Right atrium auricular region (tissue), 2 donors: ENCODE measurements around the gene DNAJB8. TPM values are rescaled to one million over a fixed set of nuclear protein-coding genes. Genes with fewer than 3 reads are reported as not detected.

Experiments
- DNase-seq: peaks from one replicate; pipeline ENCODE4 v3.0.0-alpha.2; 2019; ENCODE audit warnings: low spot score
- H3K27ac ChIP-seq, 2 donors: fragments of 200-600 bp; sonication (generic); 1 replicate in 1 of 2; 2 replicates in 1 of 2; pipeline ENCODE4 v1.5.1; 2016 to 2019
- H3K27me3 ChIP-seq, 2 donors: fragments of 200-600 bp; sonication (generic); one replicate each; pipeline versions ENCODE4 v1.5.1 to v1.6.0; 2017 to 2019
- H3K36me3 ChIP-seq: fragments of 200-600 bp; sonication (generic); one replicate; pipeline ENCODE4 v1.5.1; 2016
- H3K4me1 ChIP-seq, 2 donors: fragments of 200-600 bp; sonication (generic); one replicate each; pipeline versions ENCODE4 v1.5.1 to v1.6.0; 2017 to 2019
- H3K4me3 ChIP-seq, 2 donors: fragments of 200-600 bp; sonication (generic); 1 replicate in 1 of 2; 2 replicates in 1 of 2; pipeline ENCODE4 v1.5.1; 2017 to 2019; ENCODE audit warnings: mild to moderate bottlenecking in 1 of 2, moderate library complexity in 1 of 2
- H3K9me3 ChIP-seq, 2 donors: fragments of 200-600 bp; sonication (generic); one replicate each; pipeline ENCODE4 v1.5.1; 2019
- total RNA-seq, 2 donors: library from RNA; depleted of rRNA; stranded (reverse); fragments of >200 nt; gene quantifications; one replicate each; pipeline ENCODE4 v1.1.0, GENCODE V29; 2016
- TF ChIP-seq, protein P1 (sequence below), 2 donors: fragments of 200-600 bp; sonication (generic); IDR thresholded peaks; one replicate each; pipeline ENCODE4 v1.5.1; 2019; ENCODE audit warnings: antibody characterized with exemption in 2 of 2

The DNAJB8 gene
- total RNA-seq, 2 donors from 2014 or later: not detected

DNA sequence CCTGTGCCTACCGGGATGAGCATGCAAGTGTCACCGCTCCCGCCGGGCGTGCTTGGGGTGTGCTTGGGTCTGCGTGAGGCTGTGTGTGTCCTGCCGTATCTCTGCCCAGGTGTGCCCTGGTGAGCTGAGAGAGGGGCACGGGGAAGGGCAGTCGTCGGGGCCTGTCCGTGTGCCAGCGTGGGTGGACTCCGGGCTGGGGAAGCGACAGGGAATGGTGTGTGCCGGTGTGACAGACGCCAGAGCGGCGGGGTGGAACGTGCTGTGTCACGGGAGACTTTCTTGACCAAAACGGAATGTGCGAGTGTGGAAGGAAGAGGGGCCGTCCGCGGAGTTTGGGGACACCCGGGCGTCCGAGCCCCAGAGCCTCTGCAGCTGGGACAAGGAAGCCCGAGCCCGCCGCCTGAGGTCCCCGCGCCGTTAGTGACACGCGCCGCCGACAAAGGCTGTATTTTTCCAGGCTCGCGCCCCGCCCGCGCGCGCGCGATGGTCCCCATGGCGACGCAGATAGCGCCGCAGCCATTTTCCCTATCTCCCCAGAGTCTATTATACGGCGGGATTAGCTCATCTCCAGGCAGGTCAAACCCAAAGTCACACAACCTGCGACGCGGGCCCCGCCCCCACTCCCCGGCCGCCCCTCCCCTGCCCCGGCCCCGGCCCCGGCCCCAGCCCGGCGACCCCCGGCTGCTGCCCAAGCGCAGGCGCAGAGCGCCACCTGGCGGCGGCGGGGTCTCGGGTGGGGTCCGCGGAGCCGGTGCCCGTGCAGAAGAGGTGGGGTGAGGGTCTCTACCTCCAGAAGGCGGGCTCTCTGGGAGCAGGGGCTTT lies 30.8 kb upstream of the DNAJB8 start:
- no peak for DNase-seq
- TF ChIP-seq, protein P1, sequence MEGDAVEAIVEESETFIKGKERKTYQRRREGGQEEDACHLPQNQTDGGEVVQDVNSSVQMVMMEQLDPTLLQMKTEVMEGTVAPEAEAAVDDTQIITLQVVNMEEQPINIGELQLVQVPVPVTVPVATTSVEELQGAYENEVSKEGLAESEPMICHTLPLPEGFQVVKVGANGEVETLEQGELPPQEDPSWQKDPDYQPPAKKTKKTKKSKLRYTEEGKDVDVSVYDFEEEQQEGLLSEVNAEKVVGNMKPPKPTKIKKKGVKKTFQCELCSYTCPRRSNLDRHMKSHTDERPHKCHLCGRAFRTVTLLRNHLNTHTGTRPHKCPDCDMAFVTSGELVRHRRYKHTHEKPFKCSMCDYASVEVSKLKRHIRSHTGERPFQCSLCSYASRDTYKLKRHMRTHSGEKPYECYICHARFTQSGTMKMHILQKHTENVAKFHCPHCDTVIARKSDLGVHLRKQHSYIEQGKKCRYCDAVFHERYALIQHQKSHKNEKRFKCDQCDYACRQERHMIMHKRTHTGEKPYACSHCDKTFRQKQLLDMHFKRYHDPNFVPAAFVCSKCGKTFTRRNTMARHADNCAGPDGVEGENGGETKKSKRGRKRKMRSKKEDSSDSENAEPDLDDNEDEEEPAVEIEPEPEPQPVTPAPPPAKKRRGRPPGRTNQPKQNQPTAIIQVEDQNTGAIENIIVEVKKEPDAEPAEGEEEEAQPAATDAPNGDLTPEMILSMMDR (IDR thresholded peaks at IDR 0.05): peak; percentile 84 to 98
- no peak overlapping the region for H3K27ac ChIP-seq

DNA sequence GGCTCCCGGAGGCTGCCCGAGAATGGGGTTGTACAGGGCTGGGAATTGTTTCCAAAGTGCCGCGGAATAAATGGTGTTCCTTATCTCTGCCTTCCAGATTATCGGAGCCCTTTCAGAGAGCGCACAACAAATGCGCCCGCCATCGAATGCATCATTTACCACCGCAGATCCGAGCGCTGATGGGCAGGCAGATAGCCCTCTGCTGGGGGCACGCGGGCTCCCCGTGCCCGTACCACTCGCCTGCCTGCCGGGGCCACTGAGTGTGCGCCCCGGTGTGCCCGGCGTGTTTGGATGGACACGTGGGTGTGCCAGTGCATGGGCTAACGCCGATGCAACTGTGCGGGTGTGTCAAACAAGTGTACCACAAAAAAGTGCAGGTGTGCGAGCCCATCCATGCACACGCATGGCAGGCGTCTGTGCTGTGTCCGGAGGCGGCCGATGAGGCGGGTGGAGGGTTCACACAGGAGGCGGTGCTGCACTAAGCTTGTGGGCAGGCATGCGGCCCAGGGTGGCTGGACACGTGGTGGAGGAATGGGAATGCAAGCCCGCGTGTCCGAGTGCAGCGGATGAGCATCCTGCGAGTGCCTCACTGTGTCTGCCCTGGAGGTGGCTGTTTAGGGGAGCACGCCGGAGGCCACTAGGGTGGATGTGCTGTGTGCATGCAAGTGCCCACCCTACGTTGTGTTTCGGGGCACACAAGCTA lies 30.1 kb upstream of the DNAJB8 start:
- peaks cover 9 to 17% of the 10 kb centered on the region in 2 donors for H3K27me3 ChIP-seq
- no peaks in the 10 kb centered on the region for H3K9me3 ChIP-seq
- H3K36me3 ChIP-seq: no peaks in the 10 kb centered on the region
- TF ChIP-seq, protein P1 (IDR thresholded peaks at IDR 0.05): no peak
- no peak overlapping the region for H3K27ac ChIP-seq
- DNase-seq: no peak
- peaks cover 0 to 33% of the 10 kb centered on the region in 2 donors for H3K4me1 ChIP-seq
- peak overlapping the region in 1 of 2 donors; percentile 63 for H3K4me3 ChIP-seq

More for the DNA sequence above, 30.8 kb upstream of the DNAJB8 start:
- no peaks in the 10 kb centered on the region for H3K9me3 ChIP-seq
- H3K27me3 ChIP-seq: peaks cover 6 to 9% of the 10 kb centered on the region in 2 donors
- peak overlapping the region; percentile 40 to 63 for H3K4me3 ChIP-seq
- H3K4me1 ChIP-seq: peaks cover 0 to 25% of the 10 kb centered on the region in 2 donors
- H3K36me3 ChIP-seq: no peaks in the 10 kb centered on the region

DNA sequence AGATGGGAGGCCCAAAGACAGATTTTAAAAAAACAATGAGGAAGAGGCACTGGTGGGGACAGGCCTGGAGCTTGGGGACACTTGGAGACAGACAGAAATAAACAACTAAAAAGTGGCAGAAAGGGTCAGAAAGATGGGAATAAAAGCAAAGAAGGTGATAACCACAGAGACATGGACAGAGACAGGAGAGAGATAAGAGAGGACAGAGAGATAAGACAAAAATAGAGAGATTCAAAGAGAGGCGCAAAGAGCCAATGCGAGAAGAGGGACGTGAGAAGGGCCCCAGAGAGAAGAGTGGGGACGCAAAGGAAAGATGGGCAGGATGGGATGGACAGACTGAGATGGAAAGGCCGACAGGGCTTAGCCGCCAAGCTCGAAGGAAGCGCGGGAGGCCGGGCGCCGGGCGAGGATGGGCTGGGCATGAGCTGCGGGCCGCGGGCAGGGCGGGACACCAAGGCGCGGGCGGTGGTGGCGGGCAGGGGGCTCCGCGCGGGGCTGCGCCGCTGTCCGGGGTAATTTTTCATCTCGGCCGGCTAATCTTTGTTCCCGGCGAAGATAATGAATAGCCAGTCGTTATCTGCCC lies 29.4 kb upstream of the DNAJB8 start:
- Histone ChIP-seq H3K27ac (no peak overlapping the region), H3K9me3 (no peaks in the 10 kb centered on the region), H3K36me3 (no peaks in the 10 kb centered on the region), H3K27me3 (peaks cover 13 to 23% of the 10 kb centered on the region in 2 donors), H3K4me1 (peaks cover 0 to 38% of the 10 kb centered on the region in 2 donors), H3K4me3 (no peak overlapping the region)
- TF ChIP-seq, protein P1 (IDR thresholded peaks at IDR 0.05): no peak
- DNase-seq: no peak

DNA sequence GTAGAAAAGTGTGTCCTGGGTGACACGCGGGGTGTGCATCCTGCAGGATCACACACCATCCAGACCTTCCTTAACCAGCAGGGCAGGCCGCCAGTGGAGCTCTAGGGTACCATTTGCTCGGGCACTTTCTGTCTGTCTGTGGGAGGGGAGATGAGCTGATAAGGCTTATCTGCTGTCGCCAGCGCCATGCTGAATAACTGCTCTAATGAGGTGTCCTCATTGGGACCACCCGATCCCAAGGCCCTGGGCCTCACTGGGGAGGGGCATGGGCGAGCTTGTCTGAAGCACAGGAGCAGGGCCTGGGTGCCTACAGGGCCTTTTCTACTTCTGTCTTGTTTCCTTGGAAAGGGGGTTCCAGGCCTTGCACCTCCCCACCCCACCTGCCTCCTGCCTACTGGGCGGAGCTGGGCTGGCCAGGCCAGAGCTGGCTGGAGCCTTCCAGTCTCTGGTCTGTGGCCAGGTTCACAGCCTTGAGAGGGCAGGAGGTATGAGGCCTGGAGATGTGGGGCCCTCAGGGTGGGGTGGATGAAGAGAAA lies 28.8 kb upstream of the DNAJB8 start:
- Histone ChIP-seq H3K4me1 (peaks cover 0 to 44% of the 10 kb centered on the region in 2 donors), H3K36me3 (no peaks in the 10 kb centered on the region), H3K27me3 (peaks cover 19 to 29% of the 10 kb centered on the region in 2 donors), H3K4me3 (no peak overlapping the region), H3K9me3 (no peaks in the 10 kb centered on the region), H3K27ac (no peak overlapping the region)
- DNase-seq: no peak
- TF ChIP-seq, protein P1 (IDR thresholded peaks at IDR 0.05): no peak

DNA sequence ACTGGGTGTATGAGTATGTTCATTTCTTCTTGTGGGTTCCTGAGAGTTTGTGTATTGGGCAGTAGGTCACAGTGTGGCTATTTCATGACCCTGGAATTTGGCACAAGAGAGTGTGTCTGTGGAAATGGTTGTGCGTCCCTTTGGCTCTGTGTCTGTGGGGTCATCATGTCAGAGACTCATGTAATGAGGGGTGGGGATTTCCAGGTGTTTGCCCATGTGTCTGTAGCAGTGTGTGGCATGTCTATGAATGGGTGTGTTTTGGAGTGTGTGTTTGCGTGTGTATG lies 27.6 kb upstream of the DNAJB8 start:
- no peak for DNase-seq
- H3K4me1 ChIP-seq: peaks cover 0 to 56% of the 10 kb centered on the region in 2 donors
- H3K36me3 ChIP-seq: no peaks in the 10 kb centered on the region
- peaks cover 25 to 41% of the 10 kb centered on the region in 2 donors for H3K27me3 ChIP-seq
- TF ChIP-seq, protein P1 (IDR thresholded peaks at IDR 0.05): no peak
- H3K9me3 ChIP-seq: no peaks in the 10 kb centered on the region
- no peak overlapping the region for H3K4me3 ChIP-seq
- no peak overlapping the region for H3K27ac ChIP-seq
